Naive thymus-derived CD8-positive, alpha-beta T cell (primary cell): ENCODE data around the gene AGR3. TPM values are rescaled to one million over a fixed set of nuclear protein-coding genes. Genes with fewer than 3 reads are reported as not detected.

ENCODE experiments used
- ATAC-seq, 2 donors: fragments of 150-1000 bp; cut with Tn5 transposase in 1 of 2; sonication (Bioruptor Pico), chemical (Tn5 transposase) in 1 of 2; 1 replicate in 1 of 2; 2 replicates in 1 of 2; pipeline ENCODE4 v1.10.0; 2021; ENCODE audit warnings: mild to moderate bottlenecking in 2 of 2, moderate library complexity in 2 of 2
- POLR2A ChIA-PET: fragments of 350-600 bp; sonication (Branson Sonifier 250); formaldehyde crosslinking; loops from one replicate; lab custom pipeline; 2021; ENCODE audit warnings: antibody characterized with exemption; lab: Charles Lee
- DNase-seq, 10 donors: peaks; one replicate each; pipeline versions ENCODE4 v3.0.0 to v3.0.0-alpha.2; 2020 to 2022
- H3K27ac Mint-ChIP-seq, 10 donors: one replicate each; pipeline ENCODE4 v1.8.0; 2020 to 2022; ENCODE audit warnings: mild to moderate bottlenecking in 10 of 10, mixed read lengths in 10 of 10, moderate library complexity in 4 of 10, inconsistent platforms in 1 of 10
- H3K27me3 Mint-ChIP-seq, 5 donors: one replicate each; pipeline ENCODE4 v1.8.0; 2021 to 2022; ENCODE audit warnings: mixed read lengths in 5 of 5
- H3K36me3 Mint-ChIP-seq, 3 donors: one replicate each; pipeline ENCODE4 v1.8.0; 2020 to 2022; ENCODE audit warnings: mixed read lengths in 3 of 3, mild to moderate bottlenecking in 2 of 3, inconsistent platforms in 1 of 3
- H3K4me1 Mint-ChIP-seq, 4 donors: one replicate each; pipeline ENCODE4 v1.8.0; 2021 to 2022; ENCODE audit warnings: mixed read lengths in 4 of 4
- H3K4me3 Mint-ChIP-seq, 10 donors: one replicate each; pipeline ENCODE4 v1.8.0; 2020 to 2022; ENCODE audit warnings: mild to moderate bottlenecking in 10 of 10, mixed read lengths in 10 of 10, moderate library complexity in 6 of 10, inconsistent platforms in 1 of 10
- H3K9me3 Mint-ChIP-seq, 9 donors: one replicate each; pipeline ENCODE4 v1.8.0; 2020 to 2022; ENCODE audit warnings: mixed read lengths in 9 of 9, mild to moderate bottlenecking in 3 of 9, inconsistent platforms in 1 of 9, moderate library complexity in 1 of 9
- polyA plus RNA-seq, 3 donors: library from polyadenylated mRNA; unstranded; fragments of 300-500 nt; fragmentation: Illumina TruSeq; gene quantifications; one replicate each; pipeline ENCODE4 v1.2.3, GENCODE V29; 2021
- total RNA-seq, 8 experiments: library from RNA in 2 of 8; stranded (reverse) in 2 of 8; gene quantifications; one replicate each; pipeline ENCODE4 v1.2.3 and lab custom pipeline; 2021 to 2026

Gene AGR3
- total and polyA plus RNA-seq, 5 experiments from 2014 or later: not detected

- H3K27ac Mint-ChIP-seq: no peak overlapping the region
- no peak overlapping the region for H3K4me3 Mint-ChIP-seq
- H3K9me3 Mint-ChIP-seq: no peaks in the 10 kb centered on the region
- ATAC-seq (no peak), DNase-seq (no peak)
- POLR2A ChIA-PET: no interaction called here
- H3K27me3 Mint-ChIP-seq: peaks cover 2 to 13% (median 6%) of the 10 kb centered on the region in 5 donors
- no peaks in the 10 kb centered on the region for H3K36me3 Mint-ChIP-seq
- peaks cover 0 to 8% (median under 1%) of the 10 kb centered on the region in 4 donors for H3K4me1 Mint-ChIP-seq
These were observed 69.1 kb downstream of the AGR3 start for GRCh38 chr7:16812542-16813231.

GRCh38 chr7:16811551-16811950 is 70.2 kb downstream of the AGR3 start:
- no peak for DNase-seq
- H3K4me3 Mint-ChIP-seq: no peak overlapping the region
- peaks cover 2 to 13% (median 8%) of the 10 kb centered on the region in 5 donors for H3K27me3 Mint-ChIP-seq
- POLR2A ChIA-PET: no interaction called here
- no peak for ATAC-seq
- no peak overlapping the region for H3K27ac Mint-ChIP-seq
- H3K4me1 Mint-ChIP-seq: peaks cover 0 to 3% (median under 1%) of the 10 kb centered on the region in 4 donors
- H3K9me3 Mint-ChIP-seq: no peaks in the 10 kb centered on the region
- H3K36me3 Mint-ChIP-seq: no peaks in the 10 kb centered on the region

- no peak for ATAC-seq
- H3K9me3 Mint-ChIP-seq: no peaks in the 10 kb centered on the region
- H3K27ac Mint-ChIP-seq: no peak overlapping the region
These were observed 71.2 kb downstream of the AGR3 start for GRCh38 chr7:16810573-16810972.

GRCh38 chr7:16810112-16810511 is 71.7 kb downstream of the AGR3 start:
- DNase-seq (no peak), ATAC-seq (no peak)
- no peaks in the 10 kb centered on the region for H3K36me3 Mint-ChIP-seq
- no peak overlapping the region for H3K27ac Mint-ChIP-seq
- peaks cover 0 to 8% (median 5%) of the 10 kb centered on the region in 5 donors for H3K27me3 Mint-ChIP-seq
- POLR2A ChIA-PET: no interaction called here
- no peaks in the 10 kb centered on the region for H3K4me1 Mint-ChIP-seq
- no peaks in the 10 kb centered on the region for H3K9me3 Mint-ChIP-seq
- H3K4me3 Mint-ChIP-seq: no peak overlapping the region

More at GRCh38 chr7:16810573-16810972, 71.2 kb downstream of the AGR3 start:
- Mint-ChIP-seq H3K4me1 (no peaks in the 10 kb centered on the region), H3K4me3 (no peak overlapping the region), H3K36me3 (no peaks in the 10 kb centered on the region), H3K27me3 (peaks cover 1 to 11% (median 5%) of the 10 kb centered on the region in 5 donors)
- no peak for DNase-seq
- POLR2A ChIA-PET: no interaction called here

Other genes starting within 250 kb of the AGR3 start
- 10 to 100 TPM; 12.3 to 13.6 TPM for gene ANKMY2, start 236.2 kb downstream of the AGR3 start, total RNA-seq
- 10 to 100 TPM; 11.9 to 14.7 (median 13.6) TPM for gene ANKMY2, start 236.2 kb downstream of the AGR3 start, polyA plus RNA-seq
- 10 to 100 TPM; 33.4 to 34.1 TPM for gene BZW2, start 235.8 kb downstream of the AGR3 start, total RNA-seq
- gene BZW2, start 235.8 kb downstream of the AGR3 start, polyA plus RNA-seq: 10 to 100 TPM; 76.9 to 83.4 (median 81.6) TPM
- gene TSPAN13, start 128.2 kb downstream of the AGR3 start, total RNA-seq: 1 to 10 TPM; 1.2 to 1.4 TPM
- under 1 TPM in 2 of 3 donors, not detected in 1; 0.12 to 0.19 TPM for gene TSPAN13, start 128.2 kb downstream of the AGR3 start, polyA plus RNA-seq
- not detected for gene AGR2, start 77.0 kb downstream of the AGR3 start, total RNA-seq
- gene AGR2, start 77.0 kb downstream of the AGR3 start, polyA plus RNA-seq: not detected